KMS-11 (cell line): ENCODE results near the gene CUL7.

Experiments used
- H2AFZ ChIP-seq: fragments of 200-600 bp; sonication (generic); 2 replicates; pipeline ENCODE4 v1.6.1; 2016; ENCODE audit warnings: antibody characterized with exemption, mixed run types, low read depth
- H3K27ac ChIP-seq: fragments of 200-600 bp; sonication (generic); 2 replicates; pipeline ENCODE4 v1.6.1; 2016; ENCODE audit warnings: mild to moderate bottlenecking, mixed run types
- H3K27me3 ChIP-seq: fragments of 200-600 bp; sonication (generic); 2 replicates; pipeline ENCODE4 v1.6.1; 2017; ENCODE audit warnings: mild to moderate bottlenecking, low read depth, mixed run types, moderate library complexity; ENCODE audit not compliant: insufficient read depth
- H3K36me3 ChIP-seq: fragments of 200-600 bp; sonication (generic); 2 replicates; pipeline ENCODE4 v1.6.1; 2017; ENCODE audit warnings: mild to moderate bottlenecking, mixed run types; ENCODE audit not compliant: insufficient read depth
- H3K4me1 ChIP-seq: fragments of 200-600 bp; sonication (generic); 2 replicates; pipeline ENCODE4 v1.6.1; 2016; ENCODE audit warnings: mild to moderate bottlenecking, low read depth, mixed run types; ENCODE audit not compliant: poor library complexity, severe bottlenecking
- H3K4me2 ChIP-seq: fragments of 200-600 bp; sonication (generic); 2 replicates; pipeline ENCODE4 v1.7.0; 2016; ENCODE audit warnings: mild to moderate bottlenecking, mixed run types
- H3K4me3 ChIP-seq: fragments of 200-600 bp; sonication (generic); IDR thresholded peaks from 2 replicates; pipeline ENCODE4 v1.6.1; 2017; ENCODE audit warnings: low read depth, low read length, mixed read lengths; ENCODE audit not compliant: insufficient read depth
- H3K79me2 ChIP-seq: fragments of 200-600 bp; sonication (generic); 2 replicates; pipeline ENCODE4 v1.6.1; 2016; ENCODE audit warnings: low read depth, mixed run types; ENCODE audit not compliant: insufficient read depth
- H3K9ac ChIP-seq: fragments of 200-600 bp; sonication (generic); 2 replicates; pipeline ENCODE4 v1.6.1; 2016; ENCODE audit warnings: mild to moderate bottlenecking, mixed run types
- H4K20me1 ChIP-seq: fragments of 200-600 bp; sonication (generic); 2 replicates; pipeline ENCODE4 v1.6.1; 2016; ENCODE audit warnings: mild to moderate bottlenecking, mixed run types; ENCODE audit not compliant: insufficient read depth
- CTCF ChIP-seq: fragments of 200-600 bp; sonication (generic); conservative IDR thresholded peaks from 2 replicates; pipeline ENCODE4 v1.6.1; 2017; ENCODE audit warnings: low read depth, mild to moderate bottlenecking, antibody characterized with exemption, low read length, moderate library complexity, mixed read lengths

The CUL7 gene

GRCh38 chr6:43059168-43060033 is 5.8 kb upstream of the CUL7 start, which contains the start of the genes KLC4 and MRPL2:
TSS of gene KLC4 (plus strand) at chr6:43059631. CDS start at chr6:43061336, 1,705 bp downstream.
TSS of gene MRPL2 (minus strand) at chr6:43059434. CDS start at chr6:43059381, 53 bp downstream.
- Histone ChIP-seq H3K9ac (peak within 1 kb of the TSS; percentile 84; the same call in 1 of the 2 replicates), H3K4me1 (peaks cover 16% of the 10 kb centered on the region), H4K20me1 (no peaks in the 10 kb centered on the region), H3K27me3 (no peaks in the 10 kb centered on the region), H3K27ac (peak within 1 kb of the TSS; percentile 7; the same call in 1 of the 2 replicates), H3K36me3 (no peaks in the 10 kb centered on the region), H3K4me3 (no peak within 1 kb of the TSS), H3K79me2 (peaks cover 13% of the 10 kb centered on the region), H2AFZ (peak within 1 kb of the TSS; percentile 93), H3K4me2 (peak within 1 kb of the TSS; percentile 99)
- TF ChIP-seq CTCF, result no peak

- Histone ChIP-seq H3K4me2 (peak overlapping the region; percentile 99), H3K4me1 (peaks cover 21% of the 10 kb centered on the region), H4K20me1 (no peaks in the 10 kb centered on the region), H2AFZ (no peak overlapping the region), H3K36me3 (no peaks in the 10 kb centered on the region), H3K27ac (peak overlapping the region; percentile 7; the same call in 1 of the 2 replicates), H3K4me3 (no peak overlapping the region), H3K27me3 (no peaks in the 10 kb centered on the region), H3K79me2 (peaks cover 13% of the 10 kb centered on the region), H3K9ac (peak overlapping the region; percentile 84; the same call in 1 of the 2 replicates)
- no peak for TF ChIP-seq CTCF
These were observed 4.9 kb upstream of the CUL7 start for GRCh38 chr6:43058531-43058930.

GRCh38 chr6:43055966-43056365 is 2.3 kb upstream of the CUL7 start:
- Histone ChIP-seq H4K20me1 (no peaks in the 10 kb centered on the region), H3K79me2 (peaks cover 22% of the 10 kb centered on the region)

More at GRCh38 chr6:43055966-43056365, 2.3 kb upstream of the CUL7 start:
- Histone ChIP-seq H3K36me3 (no peaks in the 10 kb centered on the region), H3K4me1 (peaks cover 28% of the 10 kb centered on the region), H2AFZ (no peak overlapping the region), H3K27me3 (no peaks in the 10 kb centered on the region), H3K4me2 (no peak overlapping the region), H3K9ac (no peak overlapping the region), H3K4me3 (no peak overlapping the region), H3K27ac (no peak overlapping the region)
- TF ChIP-seq CTCF, result no peak
